A549 (cell line): ENCODE measurements around the gene AMDHD2. TPM values are rescaled to one million over a fixed set of nuclear protein-coding genes. Genes with fewer than 3 reads are reported as not detected.

Experiments
- ATAC-seq, 2 experiments: fragments of 200-7000 bp in 1 of 2; fragments of >200 bp in 1 of 2; cut with Nextera tagmentation in 1 of 2; cut with Tn5 transposase in 1 of 2; 3 replicates each; pipeline versions ENCODE4 v1.8.0 to v1.9.1; 2018 to 2020; ENCODE audit warnings: mild to moderate bottlenecking in 1 of 2, moderate library complexity in 1 of 2
- CTCF ChIA-PET: fragments of 300-600 bp; sonication (Branson Sonifier 250); formaldehyde crosslinking; extraction: SDS; loops from one replicate; lab custom pipeline; 2021; ENCODE audit warnings: antibody characterized with exemption, inconsistent platforms; lab: Yijun Ruan, JAX
- POLR2A ChIA-PET: fragments of 350-600 bp; formaldehyde crosslinking; extraction: SDS; loops from one replicate; lab custom pipeline; 2021; ENCODE audit warnings: antibody characterized with exemption, inconsistent platforms; lab: Yijun Ruan, JAX
- DNase-seq, 2 experiments: peaks; one replicate each; pipeline versions ENCODE4 v3.0.0 to v3.0.0-alpha.2; 2011 to 2016; ENCODE audit warnings: low read depth in 1 of 2, low spot score in 1 of 2
- FAIRE-seq: peaks from 2 replicates; lab custom pipeline; 2011; peaks lifted over from hg19 to GRCh38; lab: Jason Lieb, UNC
- H3K27ac ChIP-seq, 2 experiments: fragments of >200 bp; sonication (Bioruptor Twin); formaldehyde crosslinking; 3 replicates each; pipeline ENCODE4 v1.5.1; 2016 to 2017
- H3K4me1 ChIP-seq: fragments of >200 bp; sonication (Bioruptor Twin); formaldehyde crosslinking; 3 replicates; pipeline ENCODE4 v1.6.1; 2016
- H3K4me2 ChIP-seq: fragments of >200 bp; sonication (Bioruptor Twin); formaldehyde crosslinking; 3 replicates; pipeline ENCODE4 v1.6.1; 2016
- H3K4me3 ChIP-seq: fragments of >200 bp; sonication (Bioruptor Twin); formaldehyde crosslinking; 3 replicates; pipeline ENCODE4 v1.5.1; 2016
- H3K9me3 ChIP-seq: fragments of >200 bp; sonication (Bioruptor Twin); formaldehyde crosslinking; 3 replicates; pipeline ENCODE4 v1.6.1; 2016
- ATOH8 ChIP-seq: fragments of 250-450 bp; sonication (Bioruptor Pico); IDR thresholded peaks from 2 replicates; pipeline ENCODE4 v1.5.0; 2020; ENCODE audit warnings: low read depth, mild to moderate bottlenecking, moderate library complexity
- BHLHE40 ChIP-seq: IDR thresholded peaks from 2 replicates; pipeline ENCODE4 v1.6.1; 2012; ENCODE audit warnings: low read depth, low read length, inconsistent platforms
- CEBPB ChIP-seq, 2 experiments: fragments of >200 bp in 1 of 2; sonication (Bioruptor Twin) in 1 of 2; formaldehyde crosslinking in 1 of 2; IDR thresholded peaks; 2 replicates each; pipeline ENCODE4 v1.6.1; 2012 to 2016
- CHD2 ChIP-seq: fragments of 150-350 bp; IDR thresholded peaks from 2 replicates; pipeline ENCODE4 v1.6.1; 2014; ENCODE audit warnings: low read length; ENCODE audit not compliant: partially characterized antibody
- EHMT2 ChIP-seq: fragments of 200-600 bp; sonication (generic); IDR thresholded peaks from 2 replicates; pipeline ENCODE4 v1.6.1; 2016; ENCODE audit warnings: antibody characterized with exemption, low read depth, mild to moderate bottlenecking, moderate library complexity
- ELK1 ChIP-seq: fragments of 150-350 bp; IDR thresholded peaks from 2 replicates; pipeline ENCODE4 v1.6.1; 2014; ENCODE audit warnings: low read depth, mild to moderate bottlenecking, low read length
- HDAC2 ChIP-seq: fragments of 200-600 bp; sonication (generic); IDR thresholded peaks from 2 replicates; pipeline ENCODE4 v1.6.1; 2016
- HEYL ChIP-seq: fragments of 250-450 bp; sonication (Bioruptor Pico); IDR thresholded peaks from 2 replicates; pipeline ENCODE4 v1.8.0; 2021; ENCODE audit warnings: mild to moderate bottlenecking, moderate library complexity
- JUN ChIP-seq, 2 experiments: fragments of >200 bp; sonication (Bioruptor Twin); formaldehyde crosslinking; IDR thresholded peaks; 2 replicates in 1 of 2; 3 replicates in 1 of 2; pipeline ENCODE4 v1.6.1; 2016 to 2017
- MAFK ChIP-seq: fragments of 450-650 bp; IDR thresholded peaks from 2 replicates; pipeline ENCODE4 v1.6.1; 2014; ENCODE audit not compliant: partially characterized antibody
- PHF8 ChIP-seq: fragments of 200-600 bp; sonication (generic); IDR thresholded peaks from 2 replicates; pipeline ENCODE4 v1.6.1; 2016; ENCODE audit warnings: low read depth, mild to moderate bottlenecking, antibody characterized with exemption, moderate library complexity, borderline replicate concordance
- POLR2A ChIP-seq: IDR thresholded peaks from 2 replicates; pipeline ENCODE4 v1.6.1; 2012; ENCODE audit warnings: mild to moderate bottlenecking, low read length
- SMC3 ChIP-seq: fragments of >200 bp; sonication (Bioruptor Twin); formaldehyde crosslinking; IDR thresholded peaks from 3 replicates; pipeline ENCODE4 v1.6.1; 2018; ENCODE audit warnings: inconsistent platforms
- SREBF2 ChIP-seq: fragments of 450-650 bp; IDR thresholded peaks from 2 replicates; pipeline ENCODE4 v1.6.1; 2014; ENCODE audit warnings: mild to moderate bottlenecking, moderate library complexity
- ZFP36 ChIP-seq: fragments of 450-650 bp; IDR thresholded peaks from 2 replicates; pipeline ENCODE4 v1.6.1; 2014; ENCODE audit warnings: borderline replicate concordance; ENCODE audit not compliant: partially characterized antibody
- WGBS: methylation state at CpG from one replicate; pipeline ENCODE4 v1.1.6; 2017; ENCODE audit errors: missing lambda C conversion rate; 5-methylcytosine and 5-hydroxymethylcytosine counted together
- polyA plus RNA-seq, 4 experiments: library from polyadenylated mRNA; depleted of rRNA in 3 of 4; stranded (reverse); fragments of >200 nt; fragmentation: RNase III in 1 of 4; extraction: RNeasy Plus Mini Kit Qiagen cat#74134 plus additional on column Dnase treatment in 1 of 4; gene quantifications; 2 replicates in 3 of 4; 3 replicates in 1 of 4; pipeline ENCODE4 v1.2.3, GENCODE V29; 2011 to 2017

The AMDHD2 gene
- polyA plus RNA-seq, 2 of the 4 experiments (the other 2 are of a cell fraction) = 6.6 to 28.8 TPM

- Histone ChIP-seq H3K4me3 (no peak overlapping the region), H3K4me1 (no peaks in the 10 kb centered on the region), H3K9me3 (no peaks in the 10 kb centered on the region), H3K27ac (no peak overlapping the region), H3K4me2 (no peak overlapping the region)
- 90% methylated on average over 29 of the region's 29 CpGs for WGBS
- ChIA-PET CTCF (interaction anchor here (0.8 to 13.5 kb wide), 5 partner anchors 9 to 191 kb away, joined by 3 to 98 read pairs (median 4); no protein-coding TSS in a partner anchor), POLR2A (interaction anchor here (1.3 kb wide), 1 partner anchor 12 kb away, joined by 3 read pairs; the partner anchor contains the start of gene TBC1D24)
- no peak for DNase-seq
- no peak for TF ChIP-seq ZFP36
- TF ChIP-seq CHD2 = no peak
- TF ChIP-seq ELK1 = no peak
- TF ChIP-seq SMC3 = no peak
- no peak for TF ChIP-seq PHF8
- no peak for TF ChIP-seq ATOH8 (CRISPR knock-in tag)
- no peak; a peak in 1 of 6 replicates for ATAC-seq
- FAIRE-seq = no peak
Measured at GRCh38 chr16:2486645-2487516, 33.3 kb upstream of the AMDHD2 start.

- POLR2A ChIA-PET = no interaction called here
- no peak overlapping the region for H3K27ac ChIP-seq
- TF ChIP-seq BHLHE40 (no peak), EHMT2 (no peak), JUN (IDR thresholded peaks at IDR 0.05) (no peak), HEYL (CRISPR knock-in tag) (no peak), ELK1 (no peak)
- TF ChIP-seq, all 56 proteins: peak for 0
- ATAC-seq (no peak), DNase-seq (no peak), FAIRE-seq (no peak)
- CTCF ChIA-PET = interaction anchor here (1.7 to 13.5 kb wide), 2 partner anchors 13 to 28 kb away, joined by 4 to 98 read pairs; no protein-coding TSS in a partner anchor
- WGBS = 89% methylated on average over 8 of the region's 8 CpGs
- Histone ChIP-seq H3K9me3 (no peaks in the 10 kb centered on the region), H3K4me2 (no peak overlapping the region), H3K4me1 (no peaks in the 10 kb centered on the region), H3K4me3 (no peak overlapping the region)
Measured at GRCh38 chr16:2487517-2487842, 32.7 kb upstream of the AMDHD2 start.

- Histone ChIP-seq H3K4me3 (no peak overlapping the region), H3K4me1 (no peaks in the 10 kb centered on the region), H3K27ac (no peak overlapping the region), H3K9me3 (no peaks in the 10 kb centered on the region), H3K4me2 (no peak overlapping the region)
- ATAC-seq = no peak
- 86% methylated on average over 15 of the region's 15 CpGs for WGBS
- ChIA-PET CTCF (interaction anchor here (1.4 to 13.5 kb wide), 3 partner anchors 13 to 148 kb away, joined by 3 to 98 read pairs (median 4); partner anchors contain the start of gene ABCA3), POLR2A (interaction anchor here (0.6 kb wide), 1 partner anchor 20 kb away, joined by 3 read pairs; no protein-coding TSS in a partner anchor)
- FAIRE-seq = no peak
- TF ChIP-seq BHLHE40 = no peak
- no peak for TF ChIP-seq CEBPB (IDR thresholded peaks at IDR 0.05)
- TF ChIP-seq MAFK = no peak
- TF ChIP-seq SMC3 = no peak
- TF ChIP-seq POLR2A = no peak
- TF ChIP-seq HDAC2 = no peak
- TF ChIP-seq SREBF2 = no peak
- no peak for DNase-seq
Measured at GRCh38 chr16:2487903-2488531, 32.2 kb upstream of the AMDHD2 start.
